Left ventricle myocardium inferior (tissue), 1 donor: ENCODE measurements around the gene SMIM32. TPM values are rescaled to one million over a fixed set of nuclear protein-coding genes. Genes with fewer than 3 reads are reported as not detected.

Source experiments
- DNase-seq: peaks from one replicate; pipeline ENCODE4 v3.0.0-alpha.2; 2020
- H3K27ac ChIP-seq: fragments of 200-600 bp; replicated peaks from 2 replicates; pipeline ENCODE4 v1.8.0; 2021
- H3K27me3 ChIP-seq: fragments of 200-600 bp; 2 replicates; pipeline ENCODE4 v1.8.0; 2021; ENCODE audit warnings: low read depth
- H3K36me3 ChIP-seq: fragments of 200-600 bp; 2 replicates; pipeline ENCODE4 v1.8.0; 2021
- H3K4me1 ChIP-seq: fragments of 200-600 bp; 2 replicates; pipeline ENCODE4 v1.8.0; 2021
- H3K4me3 ChIP-seq: fragments of 200-600 bp; 2 replicates; pipeline ENCODE4 v1.8.0; 2021; ENCODE audit warnings: mild to moderate bottlenecking, moderate library complexity
- H3K9me3 ChIP-seq: fragments of 200-600 bp; replicated peaks from 2 replicates; pipeline ENCODE4 v1.8.0; 2021
- CTCF ChIP-seq: fragments of 200-600 bp; IDR thresholded peaks from 2 replicates; pipeline ENCODE4 v1.8.0; 2021; ENCODE audit warnings: antibody characterized with exemption, mild to moderate bottlenecking, borderline replicate concordance
- intact Hi-C: fragments of 100-400 bp; cut with micrococcal nuclease; formaldehyde crosslinking; loops from one replicate; pipeline ENCODE4 v1.11.0; 2022
- total RNA-seq: library from RNA; stranded (reverse); fragmentation: NEBNext Ultra II Directional; extraction: Animal tissue kit (Norgen Biotek cat#: 25700); gene quantifications from one replicate; pipeline ENCODE4 v1.2.1, GENCODE V29; 2021
- donor health status: DM: no; HTN: yes; CAD: no; lungs with severe emphysema.

Gene SMIM32
- total RNA-seq, 1 donor from 2014 or later: not detected

- no peaks in the 10 kb centered on the region for H3K9me3 ChIP-seq
- TF ChIP-seq CTCF: no peak
- intact Hi-C loops: no loop called here
- no peak overlapping the region for H3K4me3 ChIP-seq
- H3K27ac ChIP-seq: no peak overlapping the region
- H3K4me1 ChIP-seq: peaks cover 99% of the 10 kb centered on the region
- DNase-seq: no peak
- H3K27me3 ChIP-seq: no peaks in the 10 kb centered on the region
- no peaks in the 10 kb centered on the region for H3K36me3 ChIP-seq
Observed at GRCh38 chr5:136145030-136145429, 47.9 kb downstream of the SMIM32 start.

GRCh38 chr5:136143763-136144162 is 49.2 kb downstream of the SMIM32 start:
- no peak for TF ChIP-seq CTCF
- H3K4me1 ChIP-seq: peaks cover 99% of the 10 kb centered on the region
- DNase-seq: no peak

GRCh38 chr5:136143312-136143711 is 49.6 kb downstream of the SMIM32 start:
- Histone ChIP-seq H3K9me3 (no peaks in the 10 kb centered on the region), H3K36me3 (no peaks in the 10 kb centered on the region), H3K27me3 (no peaks in the 10 kb centered on the region), H3K4me3 (no peak overlapping the region), H3K27ac (no peak overlapping the region), H3K4me1 (peaks cover 99% of the 10 kb centered on the region)
- TF ChIP-seq CTCF: no peak
- intact Hi-C loops: no loop called here
- DNase-seq: no peak

More at GRCh38 chr5:136143763-136144162, 49.2 kb downstream of the SMIM32 start:
- H3K9me3 ChIP-seq: no peaks in the 10 kb centered on the region
- no peaks in the 10 kb centered on the region for H3K36me3 ChIP-seq
- H3K27me3 ChIP-seq: no peaks in the 10 kb centered on the region
- intact Hi-C loops: no loop called here
- H3K27ac ChIP-seq: no peak overlapping the region
- no peak overlapping the region for H3K4me3 ChIP-seq

GRCh38 chr5:136141561-136141960 is 51.4 kb downstream of the SMIM32 start:
- Histone ChIP-seq H3K4me1 (peaks cover 99% of the 10 kb centered on the region), H3K27ac (no peak overlapping the region), H3K4me3 (no peak overlapping the region), H3K36me3 (no peaks in the 10 kb centered on the region), H3K9me3 (no peaks in the 10 kb centered on the region), H3K27me3 (no peaks in the 10 kb centered on the region)
- intact Hi-C loops: no loop called here
- no peak for TF ChIP-seq CTCF
- DNase-seq: no peak

Other genes with a start within 250 kb of the SMIM32 start
- gene LECT2, start 238.2 kb downstream of the SMIM32 start, total RNA-seq: not detected
- 43.4 TPM for gene TGFBI, start 164.2 kb downstream of the SMIM32 start, total RNA-seq
- gene SMAD5, start 60.3 kb downstream of the SMIM32 start, total RNA-seq: 34.8 TPM
- gene TRPC7, start 172.4 kb upstream of the SMIM32 start, total RNA-seq: not detected